ENCODE data around the gene STIMATE. TPM values are rescaled to one million over a fixed set of nuclear protein-coding genes. Genes with fewer than 3 reads are reported as not detected.

STIMATE gene
- total RNA-seq, 2 donors from 2014 or later: 7.2 to 20.5 TPM

- TF ChIP-seq CTCF (IDR thresholded peaks at IDR 0.05): no peak
- TF ChIP-seq POLR2AphosphoS5 (IDR thresholded peaks at IDR 0.05): no peak
- no peak for TF ChIP-seq POLR2A (IDR thresholded peaks at IDR 0.05)
- Histone ChIP-seq H3K27ac (no peak overlapping the region), H3K4me1 (replicated peaks) (no peaks in the 10 kb centered on the region), H3K36me3 (no peaks in the 10 kb centered on the region), H3K4me3 (no peak overlapping the region), H3K9me3 (no peaks in the 10 kb centered on the region), H3K27me3 (replicated peaks; ENCODE audit: insufficient read depth) (no peaks in the 10 kb centered on the region)
- DNase-seq (ENCODE audit: low spot score): no peak
- intact Hi-C loops (cut with DNase I): no loop called here
- WGBS: 71% methylated on average over 2 of the region's 2 CpGs
These were observed 58.1 kb downstream of the STIMATE start for GRCh38 chr3:52839268-52839575.

- 89% methylated on average over 8 of the region's 8 CpGs for WGBS
- no peak overlapping the region for H3K27ac ChIP-seq
- no peaks in the 10 kb centered on the region for H3K27me3 ChIP-seq (replicated peaks; ENCODE audit: insufficient read depth)
- TF ChIP-seq POLR2A (IDR thresholded peaks at IDR 0.05) (no peak), CTCF (IDR thresholded peaks at IDR 0.05) (no peak), POLR2AphosphoS5 (IDR thresholded peaks at IDR 0.05) (no peak)
- no peaks in the 10 kb centered on the region for H3K4me1 ChIP-seq (replicated peaks)
- no peak overlapping the region for H3K4me3 ChIP-seq
- no peaks in the 10 kb centered on the region for H3K36me3 ChIP-seq
- intact Hi-C loops (cut with DNase I): no loop called here
- DNase-seq (ENCODE audit: low spot score): no peak
- no peaks in the 10 kb centered on the region for H3K9me3 ChIP-seq
These were observed 58.6 kb downstream of the STIMATE start for GRCh38 chr3:52838561-52839267.

GRCh38 chr3:52836986-52837385, 60.4 kb downstream of the STIMATE start:
- H3K27ac ChIP-seq: no peak overlapping the region
- WGBS: 88% methylated on average over 4 of the region's 4 CpGs
- no peak overlapping the region for H3K4me3 ChIP-seq
- intact Hi-C loops (cut with DNase I): no loop called here
- no peak for DNase-seq (ENCODE audit: low spot score)
- H3K27me3 ChIP-seq (replicated peaks; ENCODE audit: insufficient read depth): no peaks in the 10 kb centered on the region
- H3K36me3 ChIP-seq: no peaks in the 10 kb centered on the region
- H3K9me3 ChIP-seq: no peaks in the 10 kb centered on the region
- no peaks in the 10 kb centered on the region for H3K4me1 ChIP-seq (replicated peaks)
- TF ChIP-seq CTCF (IDR thresholded peaks at IDR 0.05) (no peak), POLR2AphosphoS5 (IDR thresholded peaks at IDR 0.05) (no peak), POLR2A (IDR thresholded peaks at IDR 0.05) (no peak)

- H3K9me3 ChIP-seq: no peaks in the 10 kb centered on the region
- DNase-seq (ENCODE audit: low spot score): no peak
- no peaks in the 10 kb centered on the region for H3K36me3 ChIP-seq
- no peak overlapping the region for H3K4me3 ChIP-seq
- no peaks in the 10 kb centered on the region for H3K27me3 ChIP-seq (replicated peaks; ENCODE audit: insufficient read depth)
- H3K27ac ChIP-seq: no peak overlapping the region
- 85% methylated on average over 5 of the region's 5 CpGs for WGBS
- TF ChIP-seq POLR2A (IDR thresholded peaks at IDR 0.05) (no peak), CTCF (IDR thresholded peaks at IDR 0.05) (no peak), POLR2AphosphoS5 (IDR thresholded peaks at IDR 0.05) (no peak)
- H3K4me1 ChIP-seq (replicated peaks): no peaks in the 10 kb centered on the region
- intact Hi-C loops (cut with DNase I): no loop called here
These were observed 60.9 kb downstream of the STIMATE start for GRCh38 chr3:52836471-52836845.

GRCh38 chr3:52835766-52836470, 61.4 kb downstream of the STIMATE start:
- 76% methylated on average over 8 of the region's 8 CpGs for WGBS

More at GRCh38 chr3:52835766-52836470, 61.4 kb downstream of the STIMATE start:
- DNase-seq (ENCODE audit: low spot score): no peak
- Histone ChIP-seq H3K36me3 (no peaks in the 10 kb centered on the region), H3K27me3 (replicated peaks; ENCODE audit: insufficient read depth) (no peaks in the 10 kb centered on the region), H3K4me1 (replicated peaks) (no peaks in the 10 kb centered on the region), H3K9me3 (no peaks in the 10 kb centered on the region), H3K27ac (no peak overlapping the region), H3K4me3 (no peak overlapping the region)
- intact Hi-C loops (cut with DNase I): no loop called here
- no peak for TF ChIP-seq CTCF (IDR thresholded peaks at IDR 0.05)
- TF ChIP-seq POLR2AphosphoS5 (IDR thresholded peaks at IDR 0.05): no peak
- no peak for TF ChIP-seq POLR2A (IDR thresholded peaks at IDR 0.05)

Data from prostate gland (tissue), 2 donors.